Endothelial cell of umbilical vein (primary cell): ENCODE data around the gene RAC2. TPM values are rescaled to one million over a fixed set of nuclear protein-coding genes. Genes with fewer than 3 reads are reported as not detected.

Experiments used
- BruUV-seq: library from RNA; stranded (reverse); fragments of 400-500 nt; replicated peaks from 2 replicates; lab custom pipeline; 2021; lab: Mats Ljungman, UMichigan
- CTCF ChIA-PET: fragments of 300-600, 350-600 bp; sonication (Branson Sonifier 250); formaldehyde crosslinking; loops from one replicate; lab custom pipeline; 2021; ENCODE audit warnings: antibody characterized with exemption, inconsistent platforms; lab: Charles Lee
- POLR2A ChIA-PET: fragments of 300-600, 350-600 bp; sonication (Branson Sonifier 250); formaldehyde crosslinking; loops from one replicate; lab custom pipeline; 2021; ENCODE audit warnings: antibody characterized with exemption, inconsistent platforms; lab: Charles Lee
- DNase-seq: peaks from one replicate; pipeline ENCODE4 v3.0.0-alpha.2; 2011; ENCODE audit warnings: low read depth, low spot score
- FAIRE-seq: peaks from 2 replicates; lab custom pipeline; 2011; peaks lifted over from hg19 to GRCh38; lab: Jason Lieb, UNC
- H2AFZ ChIP-seq: 2 replicates; pipeline ENCODE4 v1.6.0; 2012; ENCODE audit warnings: low read depth, low read length, control low read depth, inconsistent platforms
- H3K27ac ChIP-seq: 2 replicates; pipeline ENCODE4 v1.5.1; 2011; ENCODE audit warnings: low read depth, mild to moderate bottlenecking, control low read depth, low read length, moderate library complexity; ENCODE audit not compliant: insufficient read depth
- H3K27me3 ChIP-seq, 2 experiments: 2 replicates each; pipeline versions ENCODE4 v1.6.0 to v1.6.1; 2011; ENCODE audit warnings: low read length in 2 of 2, mixed read lengths in 1 of 2; ENCODE audit not compliant: control insufficient read depth in 2 of 2, insufficient read depth in 2 of 2
- H3K36me3 ChIP-seq, 2 experiments: 2 replicates in 1 of 2; 3 replicates in 1 of 2; pipeline ENCODE4 v1.5.1; 2011; ENCODE audit warnings: low read length in 2 of 2, mild to moderate bottlenecking in 1 of 2, moderate library complexity in 1 of 2; ENCODE audit not compliant: control insufficient read depth in 2 of 2, insufficient read depth in 2 of 2; ENCODE audit errors: extremely low read depth in 1 of 2
- H3K4me1 ChIP-seq: 3 replicates; pipeline ENCODE4 v1.5.1; 2011; ENCODE audit warnings: mild to moderate bottlenecking, low read length; ENCODE audit not compliant: control insufficient read depth, insufficient read depth; ENCODE audit errors: extremely low read depth
- H3K4me2 ChIP-seq: 2 replicates; pipeline ENCODE4 v1.6.1; 2011; ENCODE audit warnings: low read length, control low read depth, mixed read lengths; ENCODE audit not compliant: insufficient read depth
- H3K4me3 ChIP-seq, 3 experiments: fragments of 200-600 bp in 1 of 3; sonication (generic), shearing (Covaris generic) in 1 of 3; replicated peaks in 1 of 3; 2 replicates each; pipeline ENCODE4 v1.5.1; 2011 to 2016; ENCODE audit warnings: control low read depth in 3 of 3, low read length in 3 of 3, mild to moderate bottlenecking in 2 of 3, inconsistent platforms in 1 of 3, low read depth in 1 of 3, moderate library complexity in 1 of 3; ENCODE audit not compliant: insufficient read depth in 1 of 3
- H3K79me2 ChIP-seq: 2 replicates; pipeline ENCODE4 v1.6.0; 2012; ENCODE audit warnings: low read length, inconsistent platforms; ENCODE audit not compliant: control insufficient read depth, insufficient read depth
- H3K9ac ChIP-seq: replicated peaks from 2 replicates; pipeline ENCODE3; 2011; ENCODE audit warnings: low read length, control low read depth; ENCODE audit not compliant: insufficient read depth; ENCODE audit errors: extremely low read depth
- H3K9me1 ChIP-seq: replicated peaks from 3 replicates; pipeline ENCODE4 v1.6.0; 2011; ENCODE audit warnings: mild to moderate bottlenecking, low read length; ENCODE audit not compliant: control insufficient read depth, insufficient read depth; ENCODE audit errors: extremely low read depth
- H3K9me3 ChIP-seq: replicated peaks from 2 replicates; pipeline ENCODE4 v1.5.1; 2012; ENCODE audit warnings: low read length, inconsistent platforms; ENCODE audit not compliant: control insufficient read depth, insufficient read depth
- H4K20me1 ChIP-seq: replicated peaks from 2 replicates; pipeline ENCODE3; 2011; ENCODE audit warnings: mild to moderate bottlenecking, low read length; ENCODE audit not compliant: control insufficient read depth, insufficient read depth; ENCODE audit errors: extremely low read depth
- EZH2 ChIP-seq: IDR thresholded peaks from 2 replicates; pipeline ENCODE4 v1.6.1; 2012; ENCODE audit warnings: borderline replicate concordance, low read depth, mild to moderate bottlenecking, moderate library complexity, low read length, inconsistent platforms; ENCODE audit not compliant: severe bottlenecking
- FOS ChIP-seq: IDR thresholded peaks from 2 replicates; pipeline ENCODE4 v1.6.1; 2011; ENCODE audit warnings: mild to moderate bottlenecking, low read length, moderate library complexity, borderline replicate concordance; ENCODE audit not compliant: insufficient read depth
- GATA2 ChIP-seq: IDR thresholded peaks from 2 replicates; pipeline ENCODE4 v1.7.0; 2011; ENCODE audit warnings: low read depth, mild to moderate bottlenecking, moderate library complexity, mixed read lengths, low read length; ENCODE audit not compliant: insufficient read length, insufficient read depth
- JUN ChIP-seq: IDR thresholded peaks from 2 replicates; pipeline ENCODE4 v1.6.1; 2011; ENCODE audit warnings: borderline replicate concordance, low read depth; ENCODE audit not compliant: insufficient read length, insufficient read depth
- MAX ChIP-seq: IDR thresholded peaks from 2 replicates; pipeline ENCODE4 v1.6.1; 2011; ENCODE audit not compliant: insufficient read depth, insufficient read length
- MYC ChIP-seq: IDR thresholded peaks from one replicate; pipeline ENCODE4 v1.6.1; 2011; ENCODE audit warnings: mild to moderate bottlenecking, low read depth, low read length
- POLR2A ChIP-seq: IDR thresholded peaks from 2 replicates; pipeline ENCODE4 v1.6.1; 2012; ENCODE audit warnings: low read depth, mild to moderate bottlenecking, control low read depth, low read length
- POLR2AphosphoS5 ChIP-seq: IDR thresholded peaks from 2 replicates; pipeline ENCODE4 v1.6.1; 2012; ENCODE audit warnings: low read depth, mild to moderate bottlenecking, control low read depth, low read length, moderate library complexity; ENCODE audit not compliant: insufficient read depth
- dilution Hi-C: fragments of 300-500 bp; cut with MboI; formaldehyde crosslinking; loops from one replicate; pipeline ENCODE4 v1.15.0; 2019; ENCODE audit warnings: low sequenced_read_pairs; ENCODE audit not compliant: extremely low pct_ligation_motif_present
- intact Hi-C: fragments of 100-400 bp; cut with micrococcal nuclease; formaldehyde crosslinking; loops from one replicate; pipeline ENCODE4 v1.10.0; 2022
- polyA plus RNA-seq, 4 experiments: library from polyadenylated mRNA; depleted of rRNA in 3 of 4; stranded (reverse) in 3 of 4; unstranded in 1 of 4; fragments of >200 nt; gene quantifications; 2 replicates each; pipeline versions ENCODE4 v1.2.1 to v1.2.3, GENCODE V29; 2011 to 2012; ENCODE audit warnings: missing spikeins in 1 of 4
- small RNA-seq: library from RNA; depleted of rRNA; stranded (forward); fragments of <200 nt; gene quantifications from one replicate; pipeline ENCODE3, GENCODE V24; 2012; ENCODE audit warnings: low replicate concordance, low read depth; ENCODE audit not compliant: insufficient read depth, insufficient read length
- total RNA-seq: library from RNA; stranded (reverse); gene quantifications from 2 replicates; pipeline ENCODE4 v1.2.3, GENCODE V29; 2021
- TF ChIP-seq, protein P1 (sequence below), 2 donors: IDR thresholded peaks; 1 replicate in 1 of 2; 2 replicates in 1 of 2; pipeline ENCODE4 v1.5.1; 2011; ENCODE audit warnings: low read length in 2 of 2, mild to moderate bottlenecking in 2 of 2, moderate library complexity in 2 of 2, control low read depth in 1 of 2, inconsistent platforms in 1 of 2, low read depth in 1 of 2; ENCODE audit not compliant: insufficient read depth in 1 of 2; ENCODE audit errors: extremely low read depth in 1 of 2

RAC2 gene
- total and polyA plus RNA-seq, 2 donors (not counting 3 experiments of a cell fraction or from before 2014, with no cell fraction given): 122 to 181 TPM

DNA sequence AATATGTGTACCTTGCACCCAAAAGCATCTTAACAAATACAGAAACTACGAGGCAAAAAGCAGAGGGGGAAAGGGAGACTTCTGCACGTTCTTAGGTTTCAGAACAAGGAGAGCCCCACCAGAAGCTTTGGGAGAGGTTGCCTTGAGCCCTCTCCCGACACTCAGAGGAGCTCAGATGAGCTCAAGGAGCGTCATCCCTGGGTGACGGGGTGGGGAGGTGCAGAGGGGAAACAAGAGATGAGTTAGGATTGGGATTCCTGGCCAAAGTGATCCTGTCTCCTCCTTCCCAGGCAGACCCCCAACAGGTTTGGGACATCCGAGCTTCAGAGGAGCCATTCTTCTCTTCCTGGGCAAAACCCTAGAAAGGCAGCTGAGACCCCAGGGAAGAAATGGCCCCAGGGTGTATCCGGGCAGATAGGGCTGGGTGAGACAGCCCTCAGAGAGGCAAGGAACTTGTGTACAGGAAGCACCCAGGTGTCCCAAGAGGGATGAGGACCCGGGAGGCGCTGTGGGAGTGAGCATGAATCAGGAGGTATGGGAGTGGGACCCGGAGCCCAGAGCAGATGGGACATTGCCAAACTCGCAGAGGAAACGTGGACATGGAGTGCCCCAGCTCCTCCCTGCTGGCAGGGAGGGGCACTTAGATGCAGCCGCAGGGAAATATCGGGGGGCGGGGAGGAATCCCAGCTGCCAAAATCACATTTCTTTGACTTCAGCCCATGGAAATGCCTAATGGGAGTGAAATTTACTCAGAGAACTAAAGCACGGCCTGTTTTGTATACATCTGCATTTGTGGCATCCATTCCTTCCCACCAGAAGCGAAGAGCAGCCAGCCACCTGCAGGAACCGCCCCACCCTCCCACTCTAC, 68.4 kb downstream of the RAC2 start:
- H3K27ac ChIP-seq: peak overlapping the region; percentile 82
- H3K79me2 ChIP-seq: no peaks in the 10 kb centered on the region
- H2AFZ ChIP-seq: no peak overlapping the region
- H3K4me1 ChIP-seq: peaks cover 30% of the 10 kb centered on the region
- FAIRE-seq: no peak
- H3K4me2 ChIP-seq: no peak overlapping the region
- dilution Hi-C loops (no loop called here), intact Hi-C loops (loop anchor here (1.0 kb wide), 2 partner anchors 9 to 14 kb away; no protein-coding TSS in a partner anchor)
- CTCF ChIA-PET: interaction anchor here (0.6 to 5.5 kb wide), 3 partner anchors 9 to 23 kb away, joined by 3 to 54 read pairs (median 9); partner anchors contain the start of gene C1QTNF6
- no peaks in the 10 kb centered on the region for H4K20me1 ChIP-seq
- DNase-seq: no peak
- H3K9me1 ChIP-seq: no peaks in the 10 kb centered on the region
- H3K9ac ChIP-seq: no peak overlapping the region
- H3K27me3 ChIP-seq: no peaks in the 10 kb centered on the region
- no peaks in the 10 kb centered on the region for H3K9me3 ChIP-seq
- no peaks in the 10 kb centered on the region for H3K36me3 ChIP-seq
- POLR2A ChIA-PET: no interaction called here
- no peak for TF ChIP-seq FOS
- TF ChIP-seq JUN: no peak
- no peak for TF ChIP-seq MYC
- TF ChIP-seq POLR2AphosphoS5: no peak
- no peak for TF ChIP-seq EZH2
- no peak for TF ChIP-seq POLR2A
- no peak for TF ChIP-seq MAX
- TF ChIP-seq GATA2: no peak
- TF ChIP-seq, protein P1, sequence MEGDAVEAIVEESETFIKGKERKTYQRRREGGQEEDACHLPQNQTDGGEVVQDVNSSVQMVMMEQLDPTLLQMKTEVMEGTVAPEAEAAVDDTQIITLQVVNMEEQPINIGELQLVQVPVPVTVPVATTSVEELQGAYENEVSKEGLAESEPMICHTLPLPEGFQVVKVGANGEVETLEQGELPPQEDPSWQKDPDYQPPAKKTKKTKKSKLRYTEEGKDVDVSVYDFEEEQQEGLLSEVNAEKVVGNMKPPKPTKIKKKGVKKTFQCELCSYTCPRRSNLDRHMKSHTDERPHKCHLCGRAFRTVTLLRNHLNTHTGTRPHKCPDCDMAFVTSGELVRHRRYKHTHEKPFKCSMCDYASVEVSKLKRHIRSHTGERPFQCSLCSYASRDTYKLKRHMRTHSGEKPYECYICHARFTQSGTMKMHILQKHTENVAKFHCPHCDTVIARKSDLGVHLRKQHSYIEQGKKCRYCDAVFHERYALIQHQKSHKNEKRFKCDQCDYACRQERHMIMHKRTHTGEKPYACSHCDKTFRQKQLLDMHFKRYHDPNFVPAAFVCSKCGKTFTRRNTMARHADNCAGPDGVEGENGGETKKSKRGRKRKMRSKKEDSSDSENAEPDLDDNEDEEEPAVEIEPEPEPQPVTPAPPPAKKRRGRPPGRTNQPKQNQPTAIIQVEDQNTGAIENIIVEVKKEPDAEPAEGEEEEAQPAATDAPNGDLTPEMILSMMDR (IDR thresholded peaks at IDR 0.05; ENCODE audit: extremely low read depth in 1 of 2, insufficient read depth in 1 of 2, low read depth in 1 of 2, low read length in 2 of 2): no peak
- BruUV-seq: no TSS peak
- H3K4me3 ChIP-seq: no peak overlapping the region

Small RNA genes lying within 50 kb of the gene (small RNA-seq; reads per million reads assigned to genes)
- not detected for gene Z82188.1

Other genes with a start within 250 kb of the RAC2 start
- gene TST, start 224.8 kb downstream of the RAC2 start, total RNA-seq: 38.0 and 39.2 TPM in 2 replicates
- 95.1 and 116 TPM in 2 replicates for gene TST, start 224.8 kb downstream of the RAC2 start, polyA plus RNA-seq
- 87.3 and 93.2 TPM in 2 replicates for gene MPST, start 224.5 kb downstream of the RAC2 start, total RNA-seq
- 124 and 185 TPM in 2 replicates for gene MPST, start 224.5 kb downstream of the RAC2 start, polyA plus RNA-seq
- 48.0 and 59.2 TPM in 2 replicates for gene KCTD17, start 192.5 kb downstream of the RAC2 start, total RNA-seq
- gene KCTD17, start 192.5 kb downstream of the RAC2 start, polyA plus RNA-seq: 73.0 and 77.9 TPM in 2 replicates
- gene TMPRSS6, start 134.6 kb downstream of the RAC2 start, total RNA-seq: not detected in 2 replicates
- not detected in 2 replicates for gene TMPRSS6, start 134.6 kb downstream of the RAC2 start, polyA plus RNA-seq
- gene IL2RB, start 94.4 kb downstream of the RAC2 start, total RNA-seq: not detected in 2 replicates
- 0.01 and 0.10 TPM in 2 replicates for gene IL2RB, start 94.4 kb downstream of the RAC2 start, polyA plus RNA-seq
- 27.6 and 31.5 TPM in 2 replicates for gene C1QTNF6, start 56.0 kb downstream of the RAC2 start, total RNA-seq
- 20.2 and 23.6 TPM in 2 replicates for gene C1QTNF6, start 56.0 kb downstream of the RAC2 start, polyA plus RNA-seq
- gene SSTR3, start 31.8 kb downstream of the RAC2 start, total RNA-seq: not detected in 2 replicates
- not detected in 2 replicates for gene SSTR3, start 31.8 kb downstream of the RAC2 start, polyA plus RNA-seq
- gene CYTH4, start 38.2 kb upstream of the RAC2 start, total RNA-seq: not detected in 2 replicates
- gene CYTH4, start 38.2 kb upstream of the RAC2 start, polyA plus RNA-seq: 0.06 and 0.29 TPM in 2 replicates
- gene ELFN2, start 183.2 kb upstream of the RAC2 start, total RNA-seq: 1.3 and 1.4 TPM in 2 replicates
- 0.33 and 0.41 TPM in 2 replicates for gene ELFN2, start 183.2 kb upstream of the RAC2 start, polyA plus RNA-seq
- gene MFNG, start 242.1 kb upstream of the RAC2 start, total RNA-seq: 188 and 197 TPM in 2 replicates
- 257 and 379 TPM in 2 replicates for gene MFNG, start 242.1 kb upstream of the RAC2 start, polyA plus RNA-seq